Right ventricle myocardium superior (tissue), 1 donor: Measurements from ENCODE around the gene BEGAIN. TPM values are rescaled to one million over a fixed set of nuclear protein-coding genes. Genes with fewer than 3 reads are reported as not detected.

Experiments used
- ATAC-seq: fragments of 200-7000 bp; cut with Tn5 transposase; one replicate; pipeline ENCODE4 v1.9.1; 2020; ENCODE audit warnings: mild to moderate bottlenecking; ENCODE audit not compliant: poor library complexity
- DNase-seq: peaks from one replicate; pipeline ENCODE4 v3.0.0-alpha.2; 2020
- intact Hi-C: fragments of 100-400 bp; cut with DNase I; formaldehyde crosslinking; loops from one replicate; pipeline ENCODE4 v1.11.2; 2022
- total RNA-seq: library from RNA; stranded (reverse); fragmentation: NEBNext Ultra II Directional; extraction: Animal tissue kit (Norgen Biotek cat#: 25700); gene quantifications from one replicate; pipeline ENCODE4 v1.2.1, GENCODE V29; 2021
- donor health status: DM: no; HTN: yes; CAD: no; lungs with severe emphysema.

The BEGAIN gene
- total RNA-seq, 1 donor from 2014 or later = 0.46 TPM

- intact Hi-C loops = no loop called here
- ATAC-seq (no peak), DNase-seq (peak; percentile 20)
Measured at GRCh38 chr14:100604709-100605108, 17.5 kb upstream of the BEGAIN start.

DNA sequence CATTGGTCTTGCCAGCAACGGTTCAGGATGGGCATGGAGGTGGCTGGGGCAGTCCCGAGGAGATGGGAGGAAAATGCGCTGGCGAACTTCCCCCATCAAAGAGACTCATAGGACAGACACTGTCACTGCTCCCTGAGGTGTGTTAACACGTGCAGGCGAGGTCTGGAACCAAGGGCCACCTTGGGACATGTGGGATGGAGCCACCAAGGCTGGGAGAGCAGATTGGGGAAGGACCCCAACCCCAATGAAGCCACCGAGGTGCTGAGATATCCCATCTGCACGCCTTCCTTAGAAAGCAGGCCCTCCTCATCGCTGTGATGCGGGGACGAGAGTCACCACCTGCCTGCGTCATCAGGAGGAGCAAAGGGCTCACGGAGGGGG is 16.9 kb upstream of the BEGAIN start:
- DNase-seq = peak; percentile 12
- ATAC-seq = no peak
- intact Hi-C loops = no loop called here

DNA sequence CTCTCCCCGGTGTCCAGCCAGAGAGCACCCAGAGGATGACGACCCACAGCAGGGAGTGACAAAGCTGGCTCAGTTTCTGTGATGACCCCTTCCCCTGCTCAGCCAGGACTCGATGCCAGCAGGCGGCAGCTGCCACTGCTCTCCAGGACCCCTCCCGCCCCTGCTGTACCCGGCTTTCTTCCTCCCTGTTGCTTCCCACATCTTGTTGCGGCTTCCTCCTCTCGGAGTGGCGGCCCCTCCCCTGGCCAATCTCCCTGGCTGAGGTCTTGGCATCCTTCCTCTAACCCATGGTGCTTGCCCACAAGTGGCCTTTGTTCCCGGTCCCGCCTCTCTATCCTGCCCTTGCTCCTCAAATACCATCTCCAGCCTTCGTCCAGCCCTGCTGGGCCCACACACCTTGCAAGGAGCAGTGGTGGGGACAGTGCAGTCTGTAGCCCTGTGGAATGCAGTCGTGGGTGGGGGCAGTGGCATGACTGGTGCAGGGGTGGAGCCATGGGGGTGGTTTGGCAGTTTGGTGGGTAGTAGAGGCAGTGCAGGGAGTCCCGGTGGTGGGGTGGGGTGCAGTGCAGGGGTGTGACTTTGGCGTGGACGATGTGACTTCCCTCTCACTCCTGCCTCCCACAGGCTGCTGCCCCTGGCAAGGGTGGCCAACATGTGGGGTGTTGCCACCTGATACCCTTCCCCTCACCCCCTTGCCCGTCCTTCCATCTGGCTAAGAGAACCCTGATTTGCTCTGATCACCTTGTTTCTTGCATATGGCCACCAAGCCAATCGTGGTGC is 16.3 kb upstream of the BEGAIN start:
- DNase-seq = peak; percentile 25
- intact Hi-C loops = no loop called here
- ATAC-seq = no peak

DNA sequence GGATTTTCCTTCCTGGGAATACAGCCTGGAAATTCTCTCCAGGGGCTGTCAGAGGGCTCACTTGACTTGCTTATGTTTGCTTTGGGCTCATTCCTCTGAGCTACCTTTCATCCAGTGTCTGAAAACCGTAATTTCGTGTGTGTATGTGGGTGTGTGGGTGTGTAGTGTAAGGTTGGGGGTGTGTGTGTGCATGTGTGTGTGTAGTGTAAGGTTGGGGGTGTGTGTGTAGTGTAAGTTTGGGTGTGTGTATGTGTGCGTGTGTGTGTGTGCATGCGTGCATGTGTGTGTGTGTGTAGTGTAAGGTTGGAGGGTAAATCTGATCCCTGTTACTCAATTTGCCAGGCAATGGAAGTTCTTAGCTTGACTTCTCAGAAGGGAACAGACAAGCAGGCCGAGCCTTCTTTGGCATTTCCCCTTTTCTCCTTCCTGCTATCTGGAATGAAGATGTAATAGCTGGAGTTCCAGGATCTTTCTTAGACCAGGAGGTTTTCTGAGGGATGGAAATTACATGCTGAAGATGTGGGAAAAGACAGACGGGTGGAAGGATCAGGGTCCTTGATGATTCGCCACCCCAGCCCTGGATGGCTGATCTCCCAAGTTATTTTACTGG is 15.5 kb upstream of the BEGAIN start:
- no peak for ATAC-seq
- intact Hi-C loops = no loop called here
- DNase-seq = peak; percentile 7

DNA sequence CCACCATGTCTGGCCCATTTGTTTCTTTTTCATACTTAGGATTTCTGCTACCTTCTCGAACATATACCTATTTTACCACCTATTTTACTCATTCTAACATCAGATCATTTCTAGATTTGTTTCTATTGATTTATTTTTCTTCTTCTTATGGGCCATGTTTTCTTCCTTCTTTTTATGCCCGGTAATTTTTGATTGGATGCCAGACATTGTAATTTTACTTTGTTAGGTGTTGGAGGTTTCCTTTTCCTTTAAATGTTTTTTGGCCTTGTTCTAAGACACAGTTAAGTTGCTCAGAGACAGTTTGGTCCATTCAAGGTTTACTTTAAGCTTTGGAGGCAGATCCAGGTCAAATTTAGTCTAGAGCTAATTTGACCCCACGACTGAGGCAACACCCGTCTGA is 14.7 kb upstream of the BEGAIN start:
- DNase-seq (no peak), ATAC-seq (no peak)
- intact Hi-C loops = no loop called here

DNA sequence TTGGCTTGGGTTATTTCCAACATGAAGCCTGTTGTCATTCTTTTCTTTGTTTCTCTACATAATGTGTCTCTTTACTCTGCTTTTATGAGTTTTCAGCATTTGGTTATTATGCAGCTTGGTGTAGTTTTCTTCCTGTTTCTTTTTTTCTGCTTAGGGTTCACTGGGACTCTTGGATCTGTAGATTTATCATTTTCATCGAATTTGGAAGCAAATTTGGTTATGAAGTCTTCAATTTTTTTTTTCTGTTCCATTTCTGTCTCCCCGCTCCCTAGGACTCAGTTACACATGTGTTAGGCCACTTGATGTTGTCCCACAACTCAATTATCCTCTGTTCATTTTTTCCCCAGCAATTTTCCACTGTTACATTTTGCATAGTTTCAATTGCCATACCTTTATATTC is 13.8 kb upstream of the BEGAIN start:
- intact Hi-C loops = no loop called here
- DNase-seq = no peak
- no peak for ATAC-seq

GRCh38 chr14:100599981-100600380 is 12.8 kb upstream of the BEGAIN start:
- no peak for ATAC-seq
- no peak for DNase-seq
- intact Hi-C loops = no loop called here

DNA sequence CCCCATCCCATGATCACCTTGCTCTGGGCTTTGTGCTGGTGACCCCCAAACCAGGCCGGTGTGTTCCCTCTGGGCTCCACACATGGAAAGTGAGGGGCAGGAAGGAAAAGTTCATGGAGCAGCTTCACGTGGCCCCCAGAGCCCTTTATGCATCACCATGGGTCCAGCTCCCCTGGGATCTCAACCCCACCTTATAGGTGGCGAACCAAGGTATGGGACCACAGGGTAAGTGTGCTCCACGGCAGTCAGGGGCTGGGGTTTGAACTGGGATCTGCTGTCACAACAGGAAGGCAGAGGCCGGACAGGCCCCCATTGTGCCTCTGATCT is 7.4 kb upstream of the BEGAIN start:
- peak; percentile 10 for DNase-seq
- no peak for ATAC-seq
- intact Hi-C loops = no loop called here

GRCh38 chr14:100593751-100594624 is 6.8 kb upstream of the BEGAIN start:
- no peak for ATAC-seq
- DNase-seq = peak; percentile 27
- intact Hi-C loops = no loop called here

DNA sequence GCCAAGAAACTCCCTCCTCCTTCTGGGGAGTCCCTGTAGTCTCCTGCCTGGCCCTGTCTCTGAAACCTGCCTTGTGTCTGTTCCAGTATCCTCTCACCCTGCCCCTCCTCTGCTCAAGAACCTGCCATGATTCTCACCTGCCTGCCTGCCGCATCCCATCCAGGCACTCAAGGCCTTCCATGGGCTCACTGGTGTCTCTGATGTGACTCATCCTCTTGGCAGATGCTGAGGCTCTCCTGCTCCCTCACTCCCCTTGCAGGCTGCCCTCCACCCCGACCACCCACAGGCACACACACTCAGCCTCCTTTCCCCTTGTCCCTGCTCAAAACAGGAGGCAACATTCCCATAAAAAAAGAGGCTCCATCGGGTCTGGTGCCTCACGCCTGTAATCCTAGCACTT is 5.8 kb upstream of the BEGAIN start:
- DNase-seq (no peak), ATAC-seq (no peak)
- intact Hi-C loops = no loop called here

DNA sequence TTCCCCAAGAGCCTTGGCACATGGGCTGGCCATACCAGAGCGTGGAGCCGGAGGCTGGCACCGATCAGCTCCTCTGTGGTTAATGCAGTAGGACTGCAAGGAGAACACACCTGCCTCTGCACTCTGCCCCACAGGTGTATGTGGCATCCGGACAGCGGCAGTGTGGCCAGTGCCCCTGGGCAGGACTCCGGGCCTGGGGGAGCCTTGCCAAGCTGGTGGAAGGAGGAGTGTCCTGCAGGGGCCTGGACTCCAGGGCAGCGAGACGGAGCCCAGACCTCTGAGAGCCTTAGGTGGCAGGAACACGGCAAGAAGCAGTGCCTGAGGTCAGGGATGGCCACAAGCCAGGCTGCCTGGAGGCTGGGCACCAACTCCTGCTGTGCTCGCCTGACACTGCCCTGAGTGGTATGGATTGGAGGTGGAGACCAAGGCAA is 5.3 kb upstream of the BEGAIN start:
- ATAC-seq (no peak), DNase-seq (peak; percentile 26)
- intact Hi-C loops = no loop called here

GRCh38 chr14:100591453-100592371 is 4.5 kb upstream of the BEGAIN start:
- intact Hi-C loops = no loop called here
- peak; percentile 7 for DNase-seq
- ATAC-seq = no peak

GRCh38 chr14:100590726-100591452 is 3.7 kb upstream of the BEGAIN start:
- ATAC-seq (no peak), DNase-seq (peak; percentile 13)
- intact Hi-C loops = no loop called here

DNA sequence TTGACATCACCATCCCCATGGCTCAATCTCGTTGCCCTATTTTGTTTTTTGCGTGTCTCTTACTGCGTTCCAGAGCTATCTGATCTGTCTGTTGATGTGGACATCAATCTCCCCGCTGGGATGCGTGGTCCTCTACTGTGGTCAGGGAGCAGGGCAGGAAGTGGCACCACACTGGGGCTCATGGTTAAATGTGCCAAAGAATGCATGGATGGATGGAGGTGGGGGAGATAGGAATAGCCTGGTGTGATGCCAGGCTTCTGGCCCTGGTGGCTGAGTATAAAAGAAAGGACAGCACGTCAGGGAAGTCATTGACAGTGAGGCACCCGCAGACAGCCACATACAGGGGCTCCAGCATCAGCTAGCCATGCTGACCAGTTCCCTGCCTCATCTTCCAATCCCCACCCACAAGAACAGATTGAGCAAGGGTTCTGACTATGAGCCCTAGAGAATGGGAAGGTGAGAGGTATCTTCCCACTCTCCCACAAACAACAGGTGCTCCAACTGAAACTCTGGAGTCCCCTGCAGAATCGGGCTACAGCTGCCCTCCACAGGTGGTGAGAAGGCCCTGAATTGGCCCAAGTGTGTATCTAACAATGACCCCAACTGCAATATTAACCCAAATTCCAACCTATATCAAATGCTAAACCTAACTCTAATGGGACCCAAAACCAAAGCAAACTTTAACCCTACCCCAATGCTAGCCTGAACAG is 2.7 kb upstream of the BEGAIN start:
- intact Hi-C loops = no loop called here
- DNase-seq (peak; percentile 9), ATAC-seq (no peak)

DNA sequence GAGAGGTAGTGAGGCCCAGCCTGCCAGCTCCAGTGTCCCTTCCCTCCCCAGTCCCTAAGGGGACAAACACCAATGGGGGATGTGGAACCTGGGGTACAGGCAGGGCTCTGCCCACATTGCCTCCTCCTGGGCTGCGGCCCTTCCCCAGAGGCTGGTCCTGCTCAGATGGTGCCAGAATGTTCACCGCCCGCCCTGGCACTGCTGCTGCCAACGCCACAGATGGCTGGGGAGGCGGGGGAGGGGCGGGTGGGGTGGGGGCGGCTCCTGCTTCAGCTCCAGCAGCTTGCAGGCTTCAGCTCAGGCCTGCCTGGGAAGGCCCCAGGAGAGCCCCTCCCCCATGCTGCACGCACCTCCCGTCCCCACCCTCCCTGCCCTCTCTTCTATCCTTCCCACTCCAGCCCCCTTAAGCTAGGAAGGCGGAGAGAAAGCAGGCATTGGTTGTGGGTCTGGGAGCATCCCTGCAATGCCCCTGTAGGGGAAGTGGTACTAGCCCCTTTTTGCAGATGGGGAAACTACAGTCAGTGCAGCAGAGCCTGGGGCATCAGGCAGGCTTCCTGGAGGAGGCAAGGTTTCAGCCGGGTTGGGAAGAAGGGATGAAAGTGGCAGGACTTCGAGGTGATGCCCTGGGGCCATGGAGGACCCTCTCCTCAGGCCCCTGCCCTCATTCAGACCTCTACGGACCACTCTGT is 2.0 kb upstream of the BEGAIN start:
- ATAC-seq (no peak), DNase-seq (peak; percentile 22)
- intact Hi-C loops = no loop called here

- DNase-seq (peak; percentile 22), ATAC-seq (no peak)
- intact Hi-C loops = no loop called here
Measured at GRCh38 chr14:100588671-100589070, 1.5 kb upstream of the BEGAIN start.
